Measurements from ENCODE around the gene C4orf51. TPM values are rescaled to one million over a fixed set of nuclear protein-coding genes. Genes with fewer than 3 reads are reported as not detected.
"Not testable (repeated sequence)": the region's sequence is repeated elsewhere in the genome, so short reads cannot be mapped to it uniquely, and the experiment has no call there.

The C4orf51 gene
- not detected for total RNA-seq

GRCh38 chr4:145679991-145680455 is at the start of gene C4orf51:
Gene C4orf51, plus strand, starts transcription at chr4:145680146. Its CDS starts 58 bp downstream, at chr4:145680204.
- peak within 1 kb of the TSS; percentile 24 to 65 (median 44) for H3K27ac ChIP-seq
- H3K4me3 ChIP-seq: no peak within 1 kb of the TSS

GRCh38 chr4:145635117-145635516 is 44.8 kb upstream of the C4orf51 start:
- no CpG with 5 or more reads among the region's 1 CpG for WGBS, 2 donors (ENCODE audit: low coverage in 1 of 2)
- H3K36me3 ChIP-seq: peaks cover 0 to 18% of the 10 kb centered on the region in 2 donors

More at GRCh38 chr4:145679991-145680455, at the start of gene C4orf51:
- TF ChIP-seq CTCF (IDR thresholded peaks at IDR 0.05): no peak
- TF ChIP-seq EP300 (IDR thresholded peaks at IDR 0.05): no peak
- TF ChIP-seq POLR2A (IDR thresholded peaks at IDR 0.05): no peak
- TF ChIP-seq POLR2AphosphoS5 (IDR thresholded peaks at IDR 0.05): peak; percentile 56
- peak; percentile 83 for ATAC-seq
- H3K4me1 ChIP-seq: peaks cover 0 to 20% (median 0%) of the 10 kb centered on the region in 3 donors
- 10 to 20% methylated on average over 1 to 6 of the region's 6 CpGs for WGBS, 2 donors (ENCODE audit: low coverage in 1 of 2)
- no peaks in the 10 kb centered on the region for H3K27me3 ChIP-seq
- H3K9me3 ChIP-seq: peaks cover 0 to 4% (median 0%) of the 10 kb centered on the region in 3 donors
- no peaks in the 10 kb centered on the region for H3K36me3 ChIP-seq

GRCh38 chr4:145635630-145636029 is 44.3 kb upstream of the C4orf51 start:
- no peak overlapping the region for H3K4me3 ChIP-seq
- peaks cover 0 to 18% of the 10 kb centered on the region in 2 donors for H3K36me3 ChIP-seq
- H3K27ac ChIP-seq: no peak overlapping the region
- peaks cover 0 to 3% (median 0%) of the 10 kb centered on the region in 3 donors for H3K9me3 ChIP-seq
- no peaks in the 10 kb centered on the region for H3K27me3 ChIP-seq
- TF ChIP-seq CTCF (IDR thresholded peaks at IDR 0.05) (no peak), POLR2AphosphoS5 (IDR thresholded peaks at IDR 0.05) (no peak), POLR2A (IDR thresholded peaks at IDR 0.05) (no peak), EP300 (IDR thresholded peaks at IDR 0.05) (no peak)
- H3K4me1 ChIP-seq: peaks cover 0 to 6% (median 0%) of the 10 kb centered on the region in 3 donors
- no peak for ATAC-seq

More at GRCh38 chr4:145635117-145635516, 44.8 kb upstream of the C4orf51 start:
- TF ChIP-seq CTCF (IDR thresholded peaks at IDR 0.05): no peak
- TF ChIP-seq EP300 (IDR thresholded peaks at IDR 0.05): no peak
- no peak for TF ChIP-seq POLR2AphosphoS5 (IDR thresholded peaks at IDR 0.05)
- no peak for TF ChIP-seq POLR2A (IDR thresholded peaks at IDR 0.05)
- Histone ChIP-seq H3K27ac (no peak overlapping the region), H3K9me3 (peaks cover 0 to 3% (median 0%) of the 10 kb centered on the region in 3 donors), H3K27me3 (no peaks in the 10 kb centered on the region), H3K4me3 (no peak overlapping the region), H3K4me1 (peaks cover 0 to 2% (median 0%) of the 10 kb centered on the region in 3 donors)
- no peak for ATAC-seq

- Histone ChIP-seq H3K4me3 (no peak overlapping the region), H3K9me3 (no peaks in the 10 kb centered on the region), H3K27me3 (no peaks in the 10 kb centered on the region), H3K36me3 (peaks cover 0 to 12% of the 10 kb centered on the region in 2 donors), H3K27ac (no peak overlapping the region), H3K4me1 (peaks cover 0 to 6% (median 0%) of the 10 kb centered on the region in 3 donors)
- TF ChIP-seq CTCF (IDR thresholded peaks at IDR 0.05) (no peak), POLR2A (IDR thresholded peaks at IDR 0.05) (no peak), POLR2AphosphoS5 (IDR thresholded peaks at IDR 0.05) (no peak), EP300 (IDR thresholded peaks at IDR 0.05) (no peak)
- ATAC-seq: no peak
- 93 to 96% methylated on average over 4 to 6 of the region's 6 CpGs for WGBS, 2 donors (ENCODE audit: low coverage in 1 of 2)
These were observed 40.7 kb upstream of the C4orf51 start for GRCh38 chr4:145639186-145639698.

- TF ChIP-seq POLR2AphosphoS5 (IDR thresholded peaks at IDR 0.05): peak; percentile 24
- not testable (repeated sequence) for H3K9me3 ChIP-seq, H3K27ac ChIP-seq, H3K4me1 ChIP-seq, H3K27me3 ChIP-seq, H3K4me3 ChIP-seq
- WGBS, 2 donors (ENCODE audit: low coverage in 1 of 2): 40 to 43% methylated on average over 1 to 2 of the region's 2 CpGs
- peak; percentile 41 for ATAC-seq
- peaks cover 0 to 10% of the 10 kb centered on the region in 2 donors for H3K36me3 ChIP-seq
These were observed 39.7 kb upstream of the C4orf51 start for GRCh38 chr4:145640236-145640635.
